Stimulated activated CD4-positive, alpha-beta T cell treated with anti-CD3 and anti-CD28 coated beads, Interleukin-1b, Interleukin-23, amount 100 ng/mL, for 4 hours (primary cell): ENCODE results near the gene E2F4.

Experiments used
- DNase-seq, 2 donors: peaks; one replicate each; pipeline ENCODE4 v3.0.0-alpha.2; 2020; ENCODE audit warnings: low read depth in 2 of 2

The E2F4 gene

DNA sequence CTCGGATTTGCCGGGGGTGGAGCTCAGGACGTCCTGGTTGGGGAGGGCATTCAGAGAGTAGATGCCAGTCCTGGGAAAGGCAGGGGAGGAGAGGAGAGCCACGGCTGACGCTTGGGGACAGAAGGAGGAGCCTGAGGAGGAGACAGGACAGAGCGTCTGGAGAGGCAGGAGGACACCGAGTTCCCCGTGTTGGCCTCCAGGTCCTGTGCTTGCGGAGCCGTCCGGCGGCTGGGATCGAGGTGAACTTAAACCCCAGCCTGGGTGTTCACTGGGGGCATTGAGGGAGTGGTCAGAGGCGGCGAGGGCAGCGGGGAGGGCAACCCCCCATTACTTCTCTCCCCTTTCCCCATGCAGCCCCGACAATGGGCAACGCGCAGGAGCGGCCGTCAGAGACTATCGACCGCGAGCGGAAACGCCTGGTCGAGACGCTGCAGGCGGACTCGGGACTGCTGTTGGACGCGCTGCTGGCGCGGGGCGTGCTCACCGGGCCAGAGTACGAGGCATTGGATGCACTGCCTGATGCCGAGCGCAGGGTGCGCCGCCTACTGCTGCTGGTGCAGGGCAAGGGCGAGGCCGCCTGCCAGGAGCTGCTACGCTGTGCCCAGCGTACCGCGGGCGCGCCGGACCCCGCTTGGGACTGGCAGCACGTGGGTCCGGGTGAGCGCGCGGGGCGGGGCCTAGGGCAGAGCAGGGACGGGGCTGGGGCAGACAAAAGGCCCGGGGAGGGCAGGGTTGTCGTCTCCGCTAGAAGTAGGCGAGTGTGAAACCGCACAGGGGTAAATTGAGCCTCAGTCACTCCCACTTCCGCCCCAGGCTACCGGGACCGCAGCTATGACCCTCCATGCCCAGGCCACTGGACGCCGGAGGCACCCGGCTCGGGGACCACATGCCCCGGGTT, 17.9 kb upstream of the E2F4 start:
- DNase-seq = peak in 1 of 2 donors; percentile 48

DNA sequence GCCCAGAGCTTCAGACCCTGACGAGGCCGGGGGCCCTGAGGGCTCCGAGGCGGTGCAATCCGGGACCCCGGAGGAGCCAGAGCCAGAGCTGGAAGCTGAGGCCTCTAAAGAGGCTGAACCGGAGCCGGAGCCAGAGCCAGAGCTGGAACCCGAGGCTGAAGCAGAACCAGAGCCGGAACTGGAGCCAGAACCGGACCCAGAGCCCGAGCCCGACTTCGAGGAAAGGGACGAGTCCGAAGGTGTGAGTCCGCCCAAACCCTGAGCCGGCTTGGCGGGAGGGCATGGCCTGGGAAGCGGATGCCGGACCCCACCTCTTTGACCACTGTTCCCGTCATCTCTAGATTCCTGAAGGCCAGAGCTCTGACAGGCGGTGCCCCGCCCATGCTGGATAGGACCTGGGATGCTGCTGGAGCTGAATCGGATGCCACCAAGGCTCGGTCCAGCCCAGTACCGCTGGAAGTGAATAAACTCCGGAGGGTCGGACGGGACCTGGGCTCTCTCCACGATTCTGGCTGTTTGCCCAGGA, 17.2 kb upstream of the E2F4 start:
- no peak for DNase-seq

DNA sequence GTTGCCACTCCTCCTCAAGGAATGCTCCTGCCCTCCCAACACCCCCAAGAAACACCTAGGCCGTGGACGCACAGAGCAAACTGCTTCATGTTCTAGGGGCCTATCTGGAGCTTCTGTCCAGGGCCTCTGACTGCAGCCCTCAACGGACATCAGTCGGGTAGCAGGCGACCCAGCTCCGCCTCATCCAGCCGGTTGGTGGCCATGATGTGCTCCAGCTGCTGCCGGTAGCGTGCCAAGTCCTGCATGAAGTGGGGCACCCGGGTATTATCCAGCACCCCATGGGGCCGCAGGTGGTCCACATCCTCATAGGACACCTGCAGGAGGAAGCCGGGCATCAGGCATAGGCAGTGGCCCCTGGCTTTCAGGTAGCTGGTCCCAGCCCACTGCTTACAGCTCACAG, 15.3 kb upstream of the E2F4 start:
- no peak for DNase-seq

DNA sequence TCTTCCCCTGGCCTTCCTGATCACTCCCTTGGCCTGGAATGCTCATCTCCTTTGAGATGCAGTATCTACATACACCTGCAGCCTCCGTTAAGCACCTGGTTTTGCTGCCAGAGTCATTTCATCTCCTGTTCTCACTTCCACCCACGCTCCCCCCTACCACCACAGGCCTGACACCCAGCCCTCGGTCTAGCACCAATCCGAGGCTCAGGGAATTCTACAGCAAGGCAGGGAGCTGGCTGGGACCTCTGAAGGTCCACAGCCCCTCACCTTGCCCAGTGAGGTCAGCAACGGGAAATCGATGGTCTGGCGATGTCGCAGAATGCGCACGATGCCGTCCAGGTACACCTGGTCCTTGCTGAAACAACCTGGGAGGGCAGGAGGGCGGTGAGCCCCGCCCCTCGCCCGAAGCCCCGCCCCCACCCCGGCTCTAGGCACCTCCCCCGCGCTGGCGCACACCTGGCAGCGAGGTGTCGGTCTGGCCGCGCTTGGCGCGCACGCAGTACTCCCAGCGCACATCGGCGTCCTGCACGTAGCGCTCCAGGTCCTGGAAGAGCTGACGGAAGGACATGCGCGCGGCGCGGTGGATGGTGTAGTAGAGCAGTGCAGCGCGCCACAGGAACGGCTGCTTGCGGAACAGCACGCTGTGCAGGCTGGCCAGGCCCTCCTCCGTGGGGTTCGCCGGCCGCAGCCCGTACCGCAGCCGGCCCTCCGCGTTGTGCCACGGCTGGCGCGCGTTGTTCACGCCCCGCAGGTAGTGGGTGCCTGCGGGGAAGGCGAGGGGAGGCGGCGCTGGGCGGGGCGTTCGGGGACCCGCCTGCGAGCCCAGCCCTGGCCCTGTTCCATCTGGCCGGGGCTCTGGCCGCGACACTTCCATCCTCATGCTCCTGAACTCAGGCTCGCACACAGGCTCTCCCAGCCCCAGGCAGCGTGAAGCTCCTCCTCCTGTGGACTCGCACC, 13.9 kb upstream of the E2F4 start:
- no peak for DNase-seq

DNA sequence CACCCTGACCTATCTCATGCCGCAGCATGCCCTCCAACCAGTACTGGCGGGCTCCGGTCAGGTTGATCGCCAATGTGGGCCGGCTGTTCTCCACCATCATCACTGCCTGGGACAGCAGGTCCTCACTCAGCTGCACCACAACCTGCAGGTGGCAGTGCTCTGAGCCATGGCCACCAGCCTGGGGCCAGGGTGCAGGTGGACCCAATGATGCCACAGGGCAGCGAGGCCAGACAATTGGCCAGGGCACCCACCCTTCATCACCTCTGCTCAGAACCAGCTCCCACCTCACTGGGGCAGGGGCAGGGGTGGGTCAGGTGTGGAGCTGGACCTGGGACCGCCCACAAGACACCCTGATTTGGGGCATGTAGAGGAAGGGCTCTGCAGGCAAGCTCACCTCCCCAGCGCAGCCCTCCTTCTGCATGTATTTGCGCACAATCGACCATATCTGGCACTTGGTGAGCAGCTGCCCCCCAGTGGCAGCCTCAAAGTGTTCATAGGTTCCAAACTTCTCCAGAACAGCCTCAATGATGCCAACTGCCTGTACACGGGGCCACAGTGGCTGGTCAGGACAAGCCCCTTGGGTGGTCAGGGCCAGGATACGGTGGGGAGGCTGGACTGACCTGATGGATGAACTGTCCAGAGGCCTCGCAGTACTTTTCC, 12.4 kb upstream of the E2F4 start:
- no peak for DNase-seq

DNA sequence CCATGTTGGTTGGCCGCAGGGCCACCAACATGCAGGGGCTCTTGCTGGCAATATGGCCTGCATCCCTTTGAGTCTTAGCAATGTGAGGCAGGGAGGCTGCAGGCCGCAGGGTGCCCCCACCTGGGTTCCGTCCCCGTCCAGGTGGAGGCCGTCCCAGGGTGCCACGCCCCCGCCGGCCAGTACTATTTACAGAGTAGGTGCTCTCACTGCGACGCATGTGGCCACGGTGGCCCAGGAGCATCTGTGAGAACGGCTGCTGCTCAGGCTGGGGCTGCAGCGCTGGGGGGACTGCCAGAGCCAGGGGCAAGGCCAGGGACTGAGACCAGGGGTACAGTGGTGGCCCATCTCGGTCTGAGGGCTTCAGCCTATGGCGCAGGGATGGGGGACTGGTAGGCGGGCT, 11.8 kb upstream of the E2F4 start:
- DNase-seq = no peak

DNA sequence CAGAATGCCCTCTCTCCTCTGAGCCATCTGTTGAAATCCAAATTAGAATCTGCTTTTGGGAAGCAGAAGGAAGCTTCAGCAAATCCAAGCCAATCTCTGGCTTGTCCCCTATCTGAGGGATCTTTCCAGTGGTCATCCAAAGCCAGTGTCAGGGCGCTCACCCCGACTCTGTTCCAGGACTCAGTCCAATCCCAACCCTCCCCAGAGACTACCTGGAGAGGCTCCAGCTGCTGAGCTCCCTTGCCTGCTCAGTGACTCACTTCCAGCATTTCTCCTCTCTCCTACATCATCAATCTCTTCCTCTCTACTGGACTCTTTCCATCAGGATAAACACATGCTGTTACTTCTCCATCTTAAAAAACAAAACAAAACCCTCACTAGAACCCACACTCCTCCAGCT, 10.6 kb upstream of the E2F4 start:
- no peak for DNase-seq

DNA sequence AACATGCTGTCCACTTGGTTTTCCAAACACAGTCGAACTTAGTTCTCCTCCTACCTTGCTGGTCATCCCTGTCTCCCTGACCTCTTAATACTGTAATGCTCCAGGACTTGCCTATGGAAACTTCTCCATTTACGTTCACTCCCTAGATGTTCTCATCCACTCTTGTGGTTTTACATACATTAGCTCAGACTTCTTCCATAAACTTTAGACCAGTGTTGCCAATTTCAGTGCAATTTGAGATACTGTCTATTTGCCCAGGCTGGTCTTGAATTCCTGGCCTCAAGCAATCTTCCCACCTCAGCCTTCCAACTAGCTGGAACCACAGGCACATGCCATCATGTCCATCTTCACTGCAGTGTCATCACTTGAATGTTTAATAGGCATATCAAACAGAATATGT, 9.7 kb upstream of the E2F4 start:
- DNase-seq = no peak

DNA sequence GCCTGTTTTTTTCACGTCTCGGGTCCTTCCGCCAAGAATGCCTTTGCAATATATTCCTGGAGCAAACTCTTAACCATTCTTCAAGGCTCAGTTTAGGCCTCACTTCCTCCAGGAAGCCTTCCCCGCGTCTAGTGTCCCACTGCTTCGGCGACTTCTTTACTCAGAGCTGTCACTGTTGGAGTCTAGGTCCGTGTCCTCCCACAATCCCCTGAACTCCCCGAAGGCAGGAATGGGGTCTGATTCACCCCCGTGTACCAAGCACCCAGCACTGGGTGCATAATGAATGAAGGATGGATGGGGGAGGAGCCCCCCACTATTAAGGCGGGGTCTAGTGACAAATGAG, 8.7 kb upstream of the E2F4 start:
- no peak for DNase-seq

DNA sequence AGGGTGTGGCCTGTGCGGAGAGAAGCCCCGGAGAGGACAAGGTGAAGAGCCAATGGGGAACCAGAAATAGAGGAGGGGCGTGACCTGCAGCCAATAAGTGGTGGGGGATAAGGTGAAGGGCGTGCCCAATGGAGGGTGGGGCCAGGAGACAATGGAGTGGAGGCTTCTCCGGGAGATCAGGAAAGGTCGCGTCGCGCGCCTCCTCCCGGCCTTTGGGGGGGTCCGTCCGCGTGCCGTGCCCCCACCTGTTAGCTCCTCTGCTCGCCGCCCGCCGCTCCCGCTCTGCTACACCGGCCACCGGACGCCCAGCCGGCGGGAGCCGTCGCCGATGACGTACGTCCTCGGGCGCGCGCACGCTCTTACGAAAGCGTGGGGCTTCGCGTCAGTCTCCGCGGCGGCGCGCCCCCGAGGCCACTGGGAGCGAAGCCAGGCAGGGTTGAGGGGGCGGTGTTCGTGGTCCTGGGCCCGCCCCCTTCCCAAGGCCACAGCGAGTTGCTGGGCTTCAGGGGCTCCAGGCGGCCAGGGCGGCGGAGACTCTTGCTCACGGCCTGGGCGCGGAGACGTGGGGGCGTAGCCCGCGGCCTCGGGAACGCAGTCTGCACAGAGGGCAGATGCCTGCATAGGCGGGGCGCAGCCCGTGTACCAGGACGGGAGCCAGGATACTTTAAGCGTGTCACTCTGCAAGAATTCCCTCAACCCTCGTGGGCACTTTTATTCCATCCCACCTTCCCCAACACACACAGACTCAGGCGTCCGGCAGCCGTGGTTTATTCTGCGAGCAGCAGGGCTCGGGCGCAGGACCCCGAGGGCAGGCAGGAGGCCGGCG, 8.1 kb upstream of the E2F4 start, which contains the start of gene MATCAP1:
Gene MATCAP1 (minus strand): TSS at position 337 of the 826 bp plus-strand sequence. CDS start 3,353 bp downstream, outside the sequence.
- DNase-seq = peak; percentile 86 to 88

DNA sequence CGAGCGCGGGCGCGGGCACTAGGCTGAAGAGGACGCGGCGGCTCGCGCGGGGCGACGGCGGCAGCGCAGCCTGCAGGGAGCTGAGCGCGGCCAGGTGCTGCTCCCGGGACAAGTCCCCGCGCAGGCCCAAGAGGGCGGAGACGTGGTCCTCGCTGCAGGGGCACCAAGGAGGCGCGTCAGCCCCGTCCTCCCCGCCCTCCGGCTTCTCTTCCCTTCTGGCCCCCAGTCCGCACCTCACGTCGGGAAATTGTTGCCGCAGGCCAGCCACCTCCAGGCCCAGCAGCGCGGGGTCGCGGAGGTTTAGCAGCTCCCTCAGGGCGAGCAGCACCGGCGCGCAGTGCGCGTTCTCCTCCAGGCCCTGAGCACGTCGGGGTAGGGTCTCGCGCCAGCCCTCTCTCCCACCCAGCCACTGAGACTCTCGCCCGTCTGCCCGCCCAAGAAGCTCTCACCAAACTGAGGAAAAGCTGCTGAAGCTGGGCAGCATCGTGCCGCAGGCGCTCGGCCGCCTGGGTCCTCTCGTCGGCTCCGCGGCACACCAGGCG, 7.4 kb upstream of the E2F4 start:
- no peak for DNase-seq

DNA sequence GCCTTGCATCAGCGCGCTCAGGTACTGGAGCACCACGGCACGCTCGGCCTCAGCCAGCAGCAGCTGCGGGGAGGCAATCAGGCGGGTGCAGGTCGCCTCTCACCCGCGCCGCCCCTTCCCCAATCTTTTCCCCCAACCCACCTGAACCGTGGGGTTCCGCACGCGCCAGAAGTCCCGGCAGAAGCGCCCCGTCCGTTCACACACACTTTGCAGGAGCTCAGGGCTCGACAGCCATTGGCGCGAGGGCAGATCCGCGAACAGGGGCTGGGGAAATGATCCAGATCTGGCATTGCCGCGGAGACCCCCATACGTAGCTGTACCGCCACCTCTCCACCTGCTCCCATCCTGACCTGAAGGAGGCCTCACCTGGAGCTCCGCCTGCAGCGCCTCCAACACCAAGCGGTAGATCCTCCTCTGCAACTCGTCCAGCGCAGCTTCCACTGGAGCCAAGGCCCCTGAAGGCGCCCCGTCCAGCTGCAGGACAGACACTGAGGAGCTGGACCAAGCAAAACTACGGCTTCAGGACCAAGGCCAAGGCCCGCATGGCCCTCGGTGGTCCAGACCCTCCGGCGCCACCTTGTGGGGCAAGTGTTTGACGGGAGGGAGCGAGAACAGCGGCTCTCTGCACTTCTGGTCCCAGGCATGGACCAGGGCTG, 6.8 kb upstream of the E2F4 start:
- peak; percentile 70 to 80 for DNase-seq

DNA sequence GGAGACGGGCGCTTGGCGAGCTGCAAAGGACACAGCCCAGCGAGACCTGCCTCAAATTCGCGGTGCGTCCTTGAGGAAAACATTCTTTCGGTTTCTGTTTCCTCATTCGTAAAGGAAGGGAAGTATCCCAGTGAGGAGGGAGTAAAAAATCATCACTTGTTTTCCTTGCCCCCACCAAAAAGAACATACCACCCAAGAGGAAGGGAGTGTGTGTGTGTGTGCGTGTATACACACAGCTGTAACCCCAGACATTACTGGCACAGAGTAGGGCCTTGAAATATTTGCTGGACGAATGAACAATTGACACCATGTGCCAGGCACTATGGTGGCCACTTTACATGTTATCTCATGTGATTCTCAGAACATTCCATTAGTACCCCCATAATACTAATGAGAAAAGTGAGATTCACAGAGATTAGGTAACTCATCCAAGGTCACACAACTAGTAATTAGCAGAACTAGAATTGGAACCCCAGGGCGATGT, 6.3 kb upstream of the E2F4 start:
- DNase-seq = no peak

DNA sequence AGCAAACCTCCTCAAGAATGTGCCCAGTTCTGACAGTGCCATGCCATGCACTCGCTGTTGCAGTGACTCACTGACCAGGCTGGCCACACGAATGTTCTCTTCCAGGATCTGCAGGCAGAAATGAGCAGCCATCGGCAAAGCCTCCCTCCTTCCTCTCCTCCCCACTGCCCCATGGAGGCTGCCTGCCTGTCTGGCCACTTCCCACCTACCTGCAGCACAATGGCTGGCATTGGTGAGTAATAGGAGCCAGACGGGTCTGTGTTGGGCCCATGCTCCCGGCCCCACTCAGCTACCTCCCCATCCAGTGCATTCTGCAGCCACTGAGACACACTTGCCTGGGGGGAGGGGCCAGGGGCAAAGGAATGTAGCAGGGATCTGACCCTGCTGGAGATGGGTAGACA, 5.4 kb upstream of the E2F4 start:
- no peak for DNase-seq

DNA sequence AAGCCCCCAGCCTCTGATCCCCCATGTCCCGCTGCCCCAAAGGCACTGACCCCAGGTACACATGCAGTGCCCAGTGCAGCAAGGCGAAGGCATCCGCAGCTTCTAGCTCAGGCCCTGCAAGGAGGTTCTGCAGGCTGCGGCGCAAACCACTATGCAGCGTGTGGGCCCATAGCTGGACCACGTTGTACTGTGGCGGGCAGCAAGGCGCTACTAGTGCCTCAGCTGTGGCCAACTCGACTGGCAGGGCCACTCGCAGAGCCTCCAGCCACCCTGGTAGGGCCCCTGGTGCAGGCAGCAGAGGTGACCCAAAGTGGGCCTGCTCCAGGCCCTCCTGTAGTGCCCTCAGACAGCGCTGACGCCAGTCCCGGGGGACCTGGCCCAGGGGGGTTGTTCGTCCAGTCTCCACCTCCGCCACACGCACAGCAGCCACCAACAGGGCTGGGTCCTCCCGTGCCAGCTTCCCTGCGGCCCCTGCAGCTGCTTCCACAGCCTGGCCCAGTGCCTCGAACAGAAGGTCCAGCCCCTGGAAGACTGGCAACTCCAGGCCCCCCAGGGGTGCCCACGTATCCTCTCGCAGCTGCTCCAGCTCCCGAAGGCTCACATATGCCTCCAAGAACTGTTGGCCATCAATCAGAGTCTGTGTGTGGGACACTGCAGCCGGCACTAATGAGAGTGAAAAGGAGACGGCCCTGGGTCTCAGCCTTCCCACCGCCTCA, 4.6 kb upstream of the E2F4 start:
- no peak for DNase-seq

DNA sequence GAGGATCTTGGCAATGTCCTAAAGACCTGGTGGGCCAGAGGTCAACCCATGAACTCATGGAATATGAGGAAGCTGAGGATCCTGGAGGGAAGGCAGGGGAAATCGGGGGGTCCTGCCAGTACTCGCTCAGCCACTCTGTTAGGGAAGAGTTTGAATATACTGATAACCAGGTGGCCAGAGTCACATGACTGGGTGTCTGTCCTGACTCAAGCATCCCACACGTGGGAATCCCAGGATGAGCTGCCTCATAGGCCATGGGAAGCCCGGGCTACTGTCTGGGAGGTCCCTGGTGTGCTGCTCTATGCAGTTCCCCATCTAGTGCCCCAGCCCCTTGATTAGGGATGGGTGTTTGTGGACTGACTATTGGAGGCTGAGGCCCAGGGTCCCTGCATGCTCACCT, 3.6 kb upstream of the E2F4 start:
- DNase-seq = no peak

DNA sequence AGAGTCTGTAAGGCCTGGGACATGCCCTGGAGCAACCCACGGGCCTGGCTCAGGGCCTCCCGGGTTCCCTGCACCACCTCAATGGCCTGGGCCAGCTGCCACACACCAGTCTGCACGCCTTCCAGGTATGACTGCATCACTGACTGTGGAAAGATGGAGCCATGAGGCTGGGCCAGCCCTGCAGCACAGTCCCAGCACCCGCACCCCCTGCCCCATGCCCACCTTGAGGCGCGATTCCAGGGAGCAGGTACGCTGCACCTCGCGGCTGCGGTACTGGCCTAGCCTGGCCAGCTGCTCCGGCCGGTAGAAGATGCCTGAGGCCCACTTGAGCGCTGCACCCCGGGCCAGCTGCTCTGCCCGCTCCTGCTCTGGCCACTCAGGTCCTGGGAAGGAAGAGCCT, 3.2 kb upstream of the E2F4 start:
- DNase-seq = no peak

DNA sequence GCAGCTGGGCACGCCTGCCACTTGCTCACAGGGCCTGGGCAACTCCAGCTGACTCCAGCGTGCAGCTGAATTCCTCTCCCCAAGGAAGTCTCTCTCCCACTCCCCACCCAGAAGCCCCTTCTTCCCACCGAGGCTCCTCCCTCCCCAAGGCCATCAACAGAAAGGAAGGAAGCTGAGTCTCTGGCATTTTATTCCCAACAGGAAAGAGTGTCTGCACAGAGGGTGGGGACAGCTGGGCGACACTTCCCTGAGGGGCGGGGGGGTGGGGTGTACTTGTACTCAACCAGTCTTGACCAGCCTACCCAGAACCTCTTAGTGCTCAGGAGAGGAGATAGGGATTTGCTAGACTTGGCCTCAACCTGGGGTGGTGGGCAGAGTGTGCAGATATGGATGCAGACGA, 1.9 kb upstream of the E2F4 start, which contains the start of gene EXOC3L1:
Gene EXOC3L1 (minus strand): TSS at position 96 of the 400 bp plus-strand sequence. CDS start 460 bp downstream, outside the sequence.
- no peak for DNase-seq
